ENCODE results near the gene ESRRG. TPM values are rescaled to one million over a fixed set of nuclear protein-coding genes. Genes with fewer than 3 reads are reported as not detected.

ESRRG gene
- total and polyA plus RNA-seq, 2 donors (not counting 1 experiment from before 2014, with no cell fraction given), result 0.06 TPM; not detected in 1

- intact Hi-C loops (cut with micrococcal nuclease), result no loop called here
- Histone ChIP-seq H3K79me2 (ENCODE audit: control insufficient read depth, insufficient read depth, low read length) (no peaks in the 10 kb centered on the region), H4K20me1 (ENCODE audit: control insufficient read depth, insufficient read depth, low read length, poor library complexity, severe bottlenecking) (no peaks in the 10 kb centered on the region), H3K9ac (ENCODE audit: low read length) (no peak overlapping the region), H3K27ac (ENCODE audit: low read length in 2 of 2) (no peak overlapping the region), H3K4me2 (replicated peaks; ENCODE audit: low read depth, low read length, poor library complexity, severe bottlenecking) (no peak overlapping the region), H2AFZ (ENCODE audit: insufficient read depth, low read depth, low read length, poor library complexity, severe bottlenecking) (no peak overlapping the region), H3K36me3 (replicated peaks in 1 of 2; ENCODE audit: control extremely low read depth in 1 of 2, control insufficient read depth in 1 of 2, extremely low read depth in 1 of 2, insufficient read depth in 2 of 2, low read length in 1 of 2) (no peaks in the 10 kb centered on the region), H3K9me3 (ENCODE audit: control extremely low read depth in 1 of 3, control insufficient read depth in 2 of 3, insufficient read depth in 1 of 3, low read length in 2 of 3) (peaks cover 0 to 2% (median 0%) of the 10 kb centered on the region in 3 donors), H3K4me1 (ENCODE audit: control insufficient read depth in 2 of 2, insufficient read depth in 2 of 2, low read length in 2 of 2) (no peaks in the 10 kb centered on the region), H3K27me3 (replicated peaks in 1 of 4; ENCODE audit: control extremely low read depth in 1 of 4, control insufficient read depth in 3 of 4, insufficient read depth in 4 of 4, low read length in 3 of 4) (no peaks in the 10 kb centered on the region), H3K4me3 (ENCODE audit: control extremely low read depth in 1 of 5, extremely low read depth in 1 of 5, insufficient read depth in 1 of 5, low read depth in 2 of 5, low read length in 4 of 5) (no peak overlapping the region)
- no peak overlapping the region for H3K27ac Mint-ChIP-seq
- H3K9me3 Mint-ChIP-seq (ENCODE audit: insufficient read depth), result peaks cover 4% of the 10 kb centered on the region
- ChIA-PET CTCF (no interaction called here), POLR2A (no interaction called here)
- DNase-seq, result no peak
- no peaks in the 10 kb centered on the region for H3K4me1 Mint-ChIP-seq
- no peak for ATAC-seq (ENCODE audit: low read depth)
- no peak overlapping the region for H3K4me3 Mint-ChIP-seq
- WGBS (ENCODE audit: insufficient coverage), result no CpG with 5 or more reads among the region's 2 CpGs
- H3K27me3 Mint-ChIP-seq, result no peaks in the 10 kb centered on the region
- TF ChIP-seq EZH2 (IDR thresholded peaks at IDR 0.05; ENCODE audit: borderline replicate concordance, insufficient read depth, low read depth, low read length, poor library complexity, severe bottlenecking) (no peak), CTCF (IDR thresholded peaks at IDR 0.05) (no peak)
Observed at GRCh38 chr1:216580538-216581057, 142.6 kb downstream of the ESRRG start.

GRCh38 chr1:216576234-216576937, 146.8 kb downstream of the ESRRG start:
- Histone ChIP-seq H4K20me1 (ENCODE audit: control insufficient read depth, insufficient read depth, low read length, poor library complexity, severe bottlenecking) (no peaks in the 10 kb centered on the region), H3K4me2 (replicated peaks; ENCODE audit: low read depth, low read length, poor library complexity, severe bottlenecking) (no peak overlapping the region), H3K4me3 (ENCODE audit: control extremely low read depth in 1 of 5, extremely low read depth in 1 of 5, insufficient read depth in 1 of 5, low read depth in 2 of 5, low read length in 4 of 5) (no peak overlapping the region), H3K4me1 (ENCODE audit: control insufficient read depth in 2 of 2, insufficient read depth in 2 of 2, low read length in 2 of 2) (no peaks in the 10 kb centered on the region), H3K36me3 (replicated peaks in 1 of 2; ENCODE audit: control extremely low read depth in 1 of 2, control insufficient read depth in 1 of 2, extremely low read depth in 1 of 2, insufficient read depth in 2 of 2, low read length in 1 of 2) (no peaks in the 10 kb centered on the region), H3K27me3 (replicated peaks in 1 of 4; ENCODE audit: control extremely low read depth in 1 of 4, control insufficient read depth in 3 of 4, insufficient read depth in 4 of 4, low read length in 3 of 4) (peaks cover 0 to 4% (median 0%) of the 10 kb centered on the region in 4 experiments), H3K9me3 (ENCODE audit: control extremely low read depth in 1 of 3, control insufficient read depth in 2 of 3, insufficient read depth in 1 of 3, low read length in 2 of 3) (no peaks in the 10 kb centered on the region), H3K27ac (ENCODE audit: low read length in 2 of 2) (no peak overlapping the region), H3K79me2 (ENCODE audit: control insufficient read depth, insufficient read depth, low read length) (no peaks in the 10 kb centered on the region), H2AFZ (ENCODE audit: insufficient read depth, low read depth, low read length, poor library complexity, severe bottlenecking) (no peak overlapping the region), H3K9ac (ENCODE audit: low read length) (no peak overlapping the region)
- DNase-seq (no peak), ATAC-seq (ENCODE audit: low read depth) (no peak)
- Mint-ChIP-seq H3K27ac (no peak overlapping the region), H3K27me3 (no peaks in the 10 kb centered on the region), H3K4me1 (no peaks in the 10 kb centered on the region), H3K4me3 (no peak overlapping the region), H3K9me3 (ENCODE audit: insufficient read depth) (no peaks in the 10 kb centered on the region)
- POLR2A ChIA-PET, result no interaction called here
- intact Hi-C loops (cut with micrococcal nuclease), result no loop called here
- TF ChIP-seq EZH2 (IDR thresholded peaks at IDR 0.05; ENCODE audit: borderline replicate concordance, insufficient read depth, low read depth, low read length, poor library complexity, severe bottlenecking), result no peak
- TF ChIP-seq CTCF (IDR thresholded peaks at IDR 0.05), result no peak
- no CpG with 5 or more reads among the region's 4 CpGs for WGBS (ENCODE audit: insufficient coverage)
- CTCF ChIA-PET, result no interaction called here
